Measurements from ENCODE around the gene CNBD2. TPM values are rescaled to one million over a fixed set of nuclear protein-coding genes. Genes with fewer than 3 reads are reported as not detected.

CNBD2 gene
- 5.4 and 7.7 TPM in 2 replicates for total RNA-seq

GRCh38 chr20:35967979-35968640 lies at the start of gene CNBD2:
CNBD2 (plus strand) TSS chr20:35968590; CDS start chr20:35968763, 173 bp downstream.

GRCh38 chr20:35954200-35954906 lies 14.0 kb upstream of the CNBD2 start, which contains the start of gene SCAND1:
SCAND1 (minus strand) TSS chr20:35954502; CDS start chr20:35954284, 218 bp downstream.

Other genes with a start within 250 kb of the CNBD2 start
- 75.4 and 82.0 TPM in 2 replicates for gene RBM39, start 226.3 kb upstream of the CNBD2 start, total RNA-seq
- 30.2 and 30.3 TPM in 2 replicates for gene PHF20, start 196.6 kb upstream of the CNBD2 start, total RNA-seq
- gene SCAND1, start 14.1 kb upstream of the CNBD2 start, total RNA-seq: 138 and 211 TPM in 2 replicates
- gene EPB41L1, start 186.2 kb downstream of the CNBD2 start, total RNA-seq: 13.0 and 42.7 TPM in 2 replicates

All from mesangial cell (primary cell).